ENCODE data around the gene LAMA4.

Gene LAMA4

GRCh38 chr6:112061605-112062004, 192.8 kb downstream of the LAMA4 start:
- DNase-seq: no peak

Measured in 8988T (cell line).